GM12878 (cell line): ENCODE results near the gene PLAC8. TPM values are rescaled to one million over a fixed set of nuclear protein-coding genes. Genes with fewer than 3 reads are reported as not detected.

ENCODE experiments used
- ATAC-seq: fragments of 200-7000 bp; cut with Tn5 transposase; 3 replicates; pipeline ENCODE4 v1.9.1; 2020; ENCODE audit warnings: mild to moderate bottlenecking, moderate library complexity
- BruUV-seq: library from RNA; stranded (reverse); fragments of 400-500 nt; replicated peaks from 2 replicates; lab custom pipeline; 2021; lab: Mats Ljungman, UMichigan
- CTCF ChIA-PET: fragments of 300-600 bp; sonication (Branson Sonifier 250); formaldehyde crosslinking; extraction: SDS; loops from one replicate; lab custom pipeline; 2021; ENCODE audit warnings: inconsistent platforms; lab: Yijun Ruan, JAX
- POLR2A ChIA-PET: fragments of 350-600 bp; formaldehyde crosslinking; extraction: SDS; loops from one replicate; lab custom pipeline; 2021; ENCODE audit warnings: inconsistent platforms; lab: Charles Lee
- RAD21 ChIA-PET: fragments of 300-600 bp; sonication (Branson Sonifier 250); formaldehyde crosslinking; loops from one replicate; lab custom pipeline; 2023; ENCODE audit warnings: antibody characterized with exemption; ENCODE audit not compliant: unreplicated experiment; lab: Charles Lee
- SMC1A ChIA-PET: fragments of 300-600 bp; sonication (Branson Sonifier 250); formaldehyde crosslinking; loops from one replicate; lab custom pipeline; 2023; ENCODE audit not compliant: unreplicated experiment, uncharacterized antibody; lab: Charles Lee
- DNase-seq: peaks from one replicate; pipeline ENCODE4 v3.0.0-alpha.2; 2011; ENCODE audit warnings: low read depth, low spot score
- FAIRE-seq: peaks from 3 replicates; lab custom pipeline; 2011; peaks lifted over from hg19 to GRCh38; lab: Jason Lieb, UNC
- H2AFZ ChIP-seq: 2 replicates; pipeline ENCODE4 v1.6.0; 2011; ENCODE audit warnings: low read depth, low read length, control low read depth; ENCODE audit not compliant: control insufficient read depth
- H3K27ac ChIP-seq: 2 replicates; pipeline ENCODE4 v1.5.1; 2011; ENCODE audit warnings: control low read depth; ENCODE audit not compliant: control insufficient read depth, insufficient read depth
- H3K27me3 ChIP-seq, 2 experiments: replicated peaks in 1 of 2; 2 replicates each; pipeline versions ENCODE4 v1.6.0 to v1.6.1; 2011; ENCODE audit warnings: low read length in 1 of 2; ENCODE audit not compliant: control insufficient read depth in 2 of 2, insufficient read depth in 2 of 2
- H3K36me3 ChIP-seq, 2 experiments: 2 replicates each; pipeline ENCODE4 v1.5.1; 2011; ENCODE audit warnings: low read length in 1 of 2; ENCODE audit not compliant: control insufficient read depth in 2 of 2, insufficient read depth in 2 of 2
- H3K4me1 ChIP-seq: 2 replicates; pipeline ENCODE4 v1.6.1; 2011; ENCODE audit warnings: mild to moderate bottlenecking, low read length, moderate library complexity, mixed read lengths; ENCODE audit not compliant: control insufficient read depth, insufficient read depth
- H3K4me2 ChIP-seq: 2 replicates; pipeline ENCODE4 v1.6.0; 2011; ENCODE audit warnings: control low read depth; ENCODE audit not compliant: control insufficient read depth, insufficient read depth
- H3K4me3 ChIP-seq: fragments of 200-600 bp; sonication (generic); 2 replicates; pipeline ENCODE4 v1.5.1; 2016
- H3K79me2 ChIP-seq: 2 replicates; pipeline ENCODE4 v1.6.0; 2011; ENCODE audit warnings: low read length; ENCODE audit not compliant: control insufficient read depth, insufficient read depth
- H3K9ac ChIP-seq: 2 replicates; pipeline ENCODE4 v1.8.0; 2011; ENCODE audit warnings: low read length, control low read depth, mixed read lengths; ENCODE audit not compliant: control insufficient read depth, insufficient read depth
- H3K9me3 ChIP-seq: replicated peaks from 3 replicates; pipeline ENCODE4 v1.5.1; 2011; ENCODE audit warnings: mild to moderate bottlenecking, low read length; ENCODE audit not compliant: control insufficient read depth, insufficient read depth
- H4K20me1 ChIP-seq: 2 replicates; pipeline ENCODE4 v1.6.0; 2011; ENCODE audit not compliant: control insufficient read depth, insufficient read depth
- ASH2L ChIP-seq: fragments of 300-600, 200-600 bp; sonication (generic); IDR thresholded peaks from 2 replicates; pipeline ENCODE4 v1.6.1; 2017; ENCODE audit warnings: low read depth, mild to moderate bottlenecking, borderline replicate concordance
- CBX3 ChIP-seq: fragments of 200-600 bp; sonication (generic); IDR thresholded peaks from 2 replicates; pipeline ENCODE4 v1.6.1; 2016; ENCODE audit warnings: low read depth, borderline replicate concordance
- CBX5 ChIP-seq: sonication (generic); IDR thresholded peaks from 2 replicates; pipeline ENCODE4 v1.6.1; 2016; ENCODE audit warnings: low read depth, moderate library complexity, mild to moderate bottlenecking, inconsistent platforms
- IKZF1 ChIP-seq: fragments of 450-650 bp; conservative IDR thresholded peaks from 2 replicates; pipeline ENCODE4 v1.6.1; 2017; ENCODE audit warnings: antibody characterized with exemption, mild to moderate bottlenecking
- TAF1 ChIP-seq: IDR thresholded peaks from 2 replicates; pipeline ENCODE4 v1.6.1; 2011; ENCODE audit warnings: mild to moderate bottlenecking, low read depth, low read length, borderline replicate concordance
- WGBS: methylation state at CpG from one replicate; pipeline ENCODE4 v1.1.6; 2016; ENCODE audit warnings: low lambda C conversion rate; ENCODE audit not compliant: insufficient replicate concordance, insufficient coverage; ENCODE audit errors: missing lambda C conversion rate; 5-methylcytosine and 5-hydroxymethylcytosine counted together
- in situ Hi-C: fragments of 300-500 bp; cut with MboI; formaldehyde crosslinking; loops from 9 replicates; pipeline ENCODE4 v1.14.3; 2018; ENCODE audit warnings: mixed read lengths
- intact Hi-C: fragments of 100-400 bp; cut with micrococcal nuclease; formaldehyde crosslinking; loops from one replicate; pipeline ENCODE4 v1.14.2; 2022; ENCODE audit not compliant: unreplicated experiment
- polyA plus RNA-seq, 11 experiments: library from polyadenylated mRNA; depleted of rRNA in 4 of 11; unstranded in 6 of 11; stranded (reverse) in 5 of 11; fragments of >200 nt; fragmentation: Nextera tagmentation in 4 of 11; fragmentation: Illumina TruSeq in 1 of 11; extraction: Ambion mirVana in 4 of 11; extraction: Trizol in 1 of 11; gene quantifications; 1 replicate in 1 of 11; 2 replicates in 10 of 11; pipeline versions ENCODE4 v1.2.1 to v1.2.3, GENCODE V29; 2011 to 2016; ENCODE audit warnings: inconsistent platforms in 2 of 11, missing spikeins in 2 of 11, low read depth in 1 of 11
- total RNA-seq, 4 experiments: library from RNA; depleted of rRNA in 3 of 4; stranded (reverse); fragments of >200 nt in 3 of 4; fragmentation: Illumina TruSeq in 1 of 4; extraction: Trizol in 1 of 4; gene quantifications; 2 replicates each; pipeline versions ENCODE4 v1.2.1 to v1.2.3, GENCODE V29; 2013 to 2021
- TF ChIP-seq, protein P1 (sequence below): fragments of 450-650 bp; IDR thresholded peaks from 2 replicates; pipeline ENCODE4 v1.6.1; 2017; ENCODE audit warnings: borderline replicate concordance

The PLAC8 gene
- total and polyA plus RNA-seq, 10 of the 15 experiments (the other 5 are each of a cell fraction or from before 2014, with no cell fraction given) = 214 to 841 (median 348) TPM

DNA sequence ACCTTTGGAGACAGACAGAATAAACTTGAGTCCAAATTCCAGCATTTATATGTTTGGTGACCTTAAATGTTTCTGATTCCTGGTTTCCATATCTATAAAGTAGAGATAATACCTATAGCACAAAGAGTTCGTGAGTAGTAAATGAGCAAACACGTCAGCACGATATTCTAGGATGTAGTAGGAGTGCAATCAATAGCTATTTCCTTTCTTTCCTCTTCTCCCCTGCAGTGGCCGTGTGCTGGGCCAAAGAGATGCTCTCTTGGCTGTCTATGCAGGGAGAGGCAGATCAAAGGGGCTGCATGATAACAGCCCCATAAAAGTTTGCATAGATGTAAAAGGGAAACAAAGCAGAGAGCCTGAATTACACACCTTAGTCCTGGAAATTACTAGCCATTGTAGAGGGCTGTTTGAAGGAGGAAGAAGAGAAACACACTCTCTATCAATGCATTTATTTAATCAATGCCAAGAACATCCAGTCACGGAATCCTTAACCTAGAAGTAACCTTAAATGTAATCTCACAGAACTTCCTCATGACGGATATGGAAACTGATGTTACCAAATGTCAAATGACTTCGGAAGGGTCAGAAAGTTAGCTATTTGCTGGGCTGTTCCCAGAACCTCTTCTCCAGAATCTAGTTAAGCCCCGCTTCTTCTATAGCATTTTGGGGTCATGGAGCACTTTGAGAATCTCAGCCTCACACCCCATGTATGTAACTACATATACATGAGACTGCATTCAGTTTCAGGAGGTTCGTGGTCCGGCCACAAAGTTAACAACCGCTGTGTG, 35.5 kb upstream of the PLAC8 start:
- Histone ChIP-seq H4K20me1 (no peaks in the 10 kb centered on the region), H3K36me3 (no peaks in the 10 kb centered on the region), H3K79me2 (no peaks in the 10 kb centered on the region), H3K4me2 (no peak overlapping the region), H3K9ac (no peak overlapping the region), H3K27me3 (no peaks in the 10 kb centered on the region), H3K4me3 (no peak overlapping the region), H3K4me1 (peaks cover 3% of the 10 kb centered on the region; the same call in 1 of the 2 replicates), H3K9me3 (peaks cover 4% of the 10 kb centered on the region; the same call in 2 of the 3 replicates), H2AFZ (no peak overlapping the region), H3K27ac (no peak overlapping the region)
- 80% methylated on average over 11 of the region's 11 CpGs for WGBS
- ChIA-PET SMC1A (interaction anchor here (1.4 to 2.6 kb wide), 4 partner anchors 9 to 35 kb away, joined by 5 to 9 read pairs (median 5); partner anchors contain the start of gene PLAC8), CTCF (interaction anchor here (1.6 to 2.0 kb wide), 2 partner anchors 12 to 132 kb away, joined by 4 read pairs; no protein-coding TSS in a partner anchor), RAD21 (no interaction called here), POLR2A (interaction anchor here (0.6 to 1.5 kb wide), 3 partner anchors 10 to 37 kb away, joined by 3 to 4 read pairs (median 4); no protein-coding TSS in a partner anchor)
- ATAC-seq (no peak), FAIRE-seq (no peak), DNase-seq (no peak)
- TF ChIP-seq CBX3 (no peak), ASH2L (no peak), IKZF1 (0 out of 2 replicates have a peak, but pooled peaks have one; percentile 13), TAF1 (no peak), CBX5 (no peak)
- TF ChIP-seq, protein P1, sequence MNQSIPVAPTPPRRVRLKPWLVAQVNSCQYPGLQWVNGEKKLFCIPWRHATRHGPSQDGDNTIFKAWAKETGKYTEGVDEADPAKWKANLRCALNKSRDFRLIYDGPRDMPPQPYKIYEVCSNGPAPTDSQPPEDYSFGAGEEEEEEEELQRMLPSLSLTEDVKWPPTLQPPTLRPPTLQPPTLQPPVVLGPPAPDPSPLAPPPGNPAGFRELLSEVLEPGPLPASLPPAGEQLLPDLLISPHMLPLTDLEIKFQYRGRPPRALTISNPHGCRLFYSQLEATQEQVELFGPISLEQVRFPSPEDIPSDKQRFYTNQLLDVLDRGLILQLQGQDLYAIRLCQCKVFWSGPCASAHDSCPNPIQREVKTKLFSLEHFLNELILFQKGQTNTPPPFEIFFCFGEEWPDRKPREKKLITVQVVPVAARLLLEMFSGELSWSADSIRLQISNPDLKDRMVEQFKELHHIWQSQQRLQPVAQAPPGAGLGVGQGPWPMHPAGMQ = no peak
- in situ Hi-C loops = no loop called here
- BruUV-seq = no TSS peak
- intact Hi-C loops = no loop called here
